Measurements from ENCODE around the gene GSS. TPM values are rescaled to one million over a fixed set of nuclear protein-coding genes. Genes with fewer than 3 reads are reported as not detected.
"Not testable (repeated sequence)": the region's sequence is repeated elsewhere in the genome, so short reads cannot be mapped to it uniquely, and the experiment has no call there.

The GSS gene
- total and polyA plus RNA-seq, 4 donors: 20.8 to 38.8 (median 35.4) TPM

DNA sequence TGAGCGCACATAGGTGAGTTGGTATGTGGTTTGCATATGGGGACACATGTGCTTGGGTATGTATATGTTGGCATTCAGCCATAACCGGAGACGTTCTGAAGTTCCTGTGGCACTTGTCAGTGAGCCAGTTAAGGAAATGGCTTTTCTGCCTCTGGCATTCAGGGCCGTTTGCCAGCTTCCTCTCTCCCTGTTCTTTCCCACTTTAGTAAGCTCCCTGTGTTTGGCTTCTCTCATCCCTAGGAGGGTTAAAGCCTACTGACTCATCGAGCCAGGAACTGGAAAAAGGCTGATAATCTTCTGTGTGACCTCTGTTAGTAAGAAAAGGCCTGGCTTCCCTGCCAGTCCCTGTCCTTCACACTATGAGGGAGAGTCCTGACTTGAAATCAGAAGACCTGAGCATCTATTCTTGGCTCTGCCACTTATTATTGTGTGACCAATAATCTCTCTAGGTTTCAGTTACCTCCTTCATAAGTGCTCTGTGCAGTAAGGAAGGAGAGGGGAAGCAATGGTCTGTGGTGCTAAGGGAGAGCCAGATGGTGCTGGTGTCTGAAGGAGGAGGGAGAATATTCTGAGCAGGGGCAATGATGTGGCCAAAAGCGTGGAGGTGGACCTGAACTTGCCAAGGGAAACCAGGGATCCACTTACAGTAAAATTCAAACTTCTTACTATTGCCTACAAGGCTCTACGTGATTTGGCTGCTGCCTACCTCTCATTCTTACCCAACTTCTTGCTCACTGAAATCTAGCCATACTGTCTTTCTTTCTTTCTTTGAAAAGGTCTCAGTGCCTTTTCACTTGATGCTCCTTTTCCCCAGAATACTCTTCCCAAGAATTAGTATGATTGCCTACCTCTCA is 47.8 kb downstream of the GSS start:
- 43% methylated on average over 7 of the region's 7 CpGs for WGBS
- DNase-seq (ENCODE audit: low spot score): no peak
- Histone ChIP-seq H3K9ac (ENCODE audit: low read depth in 1 of 2, low read length in 2 of 2) (no peak overlapping the region), H3K4me3 (ENCODE audit: low read depth in 1 of 3, low read length in 3 of 3) (no peak overlapping the region), H3K27ac (ENCODE audit: low read depth in 1 of 2, low read length in 2 of 2) (peak overlapping the region; percentile 36 to 39), H3K36me3 (ENCODE audit: control insufficient read depth in 4 of 4, insufficient read depth in 3 of 4, low read depth in 1 of 4, low read length in 3 of 4) (peaks cover 0 to 5% (median 0%) of the 10 kb centered on the region in 4 donors), H3K27me3 (ENCODE audit: control insufficient read depth in 4 of 4, insufficient read depth in 4 of 4, low read length in 3 of 4) (no peaks in the 10 kb centered on the region), H3K4me1 (ENCODE audit: control insufficient read depth in 4 of 4, insufficient read depth in 4 of 4, low read length in 3 of 4) (peaks cover under 1 to 12% (median 4%) of the 10 kb centered on the region in 4 donors), H3K9me3 (ENCODE audit: control insufficient read depth in 4 of 4, low read length in 3 of 4) (no peaks in the 10 kb centered on the region)
- TF ChIP-seq JUND (IDR thresholded peaks at IDR 0.05) (no peak), NR2F2 (IDR thresholded peaks at IDR 0.05) (peak; percentile 87)

GRCh38 chr20:34904202-34904621 is 51.4 kb downstream of the GSS start:
- no peak overlapping the region for H3K4me3 ChIP-seq (ENCODE audit: low read depth in 1 of 3, low read length in 3 of 3)
- no peaks in the 10 kb centered on the region for H3K27me3 ChIP-seq (ENCODE audit: control insufficient read depth in 4 of 4, insufficient read depth in 4 of 4, low read length in 3 of 4)
- H3K9ac ChIP-seq (ENCODE audit: low read depth in 1 of 2, low read length in 2 of 2): no peak overlapping the region
- peak overlapping the region in 1 of 2 donors; percentile 13 for H3K27ac ChIP-seq (ENCODE audit: low read depth in 1 of 2, low read length in 2 of 2)
- peaks cover 0 to 10% (median 2%) of the 10 kb centered on the region in 4 donors for H3K36me3 ChIP-seq (ENCODE audit: control insufficient read depth in 4 of 4, insufficient read depth in 3 of 4, low read depth in 1 of 4, low read length in 3 of 4)
- TF ChIP-seq NR2F2 (IDR thresholded peaks at IDR 0.05): peak; percentile 84
- peak in 1 of 2 donors; percentile 16 for TF ChIP-seq HNF4A (conservative IDR thresholded peaks at IDR 0.05)
- TF ChIP-seq RXRA (IDR thresholded peaks at IDR 0.05): peak in 1 of 2 donors; percentile 45
- no peak for TF ChIP-seq EGR1 (IDR thresholded peaks at IDR 0.05; ENCODE audit: low read depth in 2 of 2)
- no peaks in the 10 kb centered on the region for H3K9me3 ChIP-seq (ENCODE audit: control insufficient read depth in 4 of 4, low read length in 3 of 4)
- peaks cover 0 to 5% (median under 1%) of the 10 kb centered on the region in 4 donors for H3K4me1 ChIP-seq (ENCODE audit: control insufficient read depth in 4 of 4, insufficient read depth in 4 of 4, low read length in 3 of 4)
- WGBS: 35% methylated on average over 3 of the region's 3 CpGs
- DNase-seq (ENCODE audit: low spot score): no peak

GRCh38 chr20:34898731-34899130 is 56.9 kb downstream of the GSS start:
- H3K27ac ChIP-seq (ENCODE audit: low read depth in 1 of 2, low read length in 2 of 2); H3K9ac ChIP-seq (ENCODE audit: low read depth in 1 of 2, low read length in 2 of 2); H3K9me3 ChIP-seq (ENCODE audit: control insufficient read depth in 4 of 4, low read length in 3 of 4); DNase-seq (ENCODE audit: low spot score); H3K36me3 ChIP-seq (ENCODE audit: control insufficient read depth in 4 of 4, insufficient read depth in 3 of 4, low read depth in 1 of 4, low read length in 3 of 4); H3K27me3 ChIP-seq (ENCODE audit: control insufficient read depth in 4 of 4, insufficient read depth in 4 of 4, low read length in 3 of 4); H3K4me3 ChIP-seq (ENCODE audit: low read depth in 1 of 3, low read length in 3 of 3): not testable (repeated sequence)
- 95% methylated on average over 26 of the region's 26 CpGs for WGBS
- H3K4me1 ChIP-seq (ENCODE audit: control insufficient read depth in 4 of 4, insufficient read depth in 4 of 4, low read length in 3 of 4): peaks cover 2 to 19% (median 16%) of the 10 kb centered on the region in 4 donors

DNA sequence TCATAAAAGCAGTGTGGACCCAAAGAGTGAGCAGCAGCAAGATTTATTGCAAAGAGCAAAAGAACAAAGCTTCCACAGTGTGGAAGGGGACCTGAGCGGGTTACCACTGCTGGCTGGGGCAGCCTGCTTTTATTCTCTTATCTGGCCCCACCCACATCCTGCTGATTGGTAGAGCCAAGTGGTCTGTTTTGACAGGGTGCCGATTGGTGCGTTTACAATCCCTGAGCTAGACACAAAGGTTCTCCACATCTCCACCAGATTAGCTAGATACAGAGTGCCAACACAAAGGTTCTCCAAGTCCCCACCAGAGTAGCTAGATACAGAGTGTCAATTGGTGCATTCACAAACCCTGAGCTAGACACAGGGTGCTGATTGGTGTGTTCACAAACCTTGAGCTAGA is 57.5 kb downstream of the GSS start:
- not testable (repeated sequence) for DNase-seq (ENCODE audit: low spot score); H3K4me3 ChIP-seq (ENCODE audit: low read depth in 1 of 3, low read length in 3 of 3); H3K36me3 ChIP-seq (ENCODE audit: control insufficient read depth in 4 of 4, insufficient read depth in 3 of 4, low read depth in 1 of 4, low read length in 3 of 4); H3K27me3 ChIP-seq (ENCODE audit: control insufficient read depth in 4 of 4, insufficient read depth in 4 of 4, low read length in 3 of 4); H3K9me3 ChIP-seq (ENCODE audit: control insufficient read depth in 4 of 4, low read length in 3 of 4); H3K27ac ChIP-seq (ENCODE audit: low read depth in 1 of 2, low read length in 2 of 2); H3K9ac ChIP-seq (ENCODE audit: low read depth in 1 of 2, low read length in 2 of 2)
- H3K4me1 ChIP-seq (ENCODE audit: control insufficient read depth in 4 of 4, insufficient read depth in 4 of 4, low read length in 3 of 4): peaks cover 2 to 19% (median 16%) of the 10 kb centered on the region in 4 donors
- WGBS: 91% methylated on average over 3 of the region's 3 CpGs

DNA sequence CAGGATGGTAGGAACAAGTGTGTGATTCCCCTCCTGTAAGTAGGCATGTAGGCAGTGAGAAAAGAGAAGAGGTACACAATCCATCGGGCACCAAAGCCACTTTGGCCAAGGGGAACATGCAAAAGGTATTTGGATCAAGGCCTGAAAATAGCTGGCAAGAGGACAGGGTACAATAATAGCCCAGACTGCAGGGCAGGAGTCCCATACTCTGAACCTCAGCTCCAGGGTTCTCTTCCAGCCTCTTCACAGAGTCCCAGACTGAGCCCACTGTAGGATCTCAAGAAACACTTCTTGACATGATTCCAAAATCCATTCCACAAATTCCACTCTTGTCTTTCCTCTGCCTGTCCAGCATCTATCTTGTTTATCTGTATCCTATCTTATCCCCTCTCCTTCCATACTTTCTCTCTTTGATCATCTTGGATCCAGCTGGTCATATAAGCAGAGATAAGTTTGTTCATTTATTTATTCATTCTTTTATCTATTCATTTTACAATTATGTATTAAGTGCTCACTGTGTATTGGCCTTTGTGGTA is 59.5 kb downstream of the GSS start:
- Histone ChIP-seq H3K4me1 (ENCODE audit: control insufficient read depth in 4 of 4, insufficient read depth in 4 of 4, low read length in 3 of 4) (peaks cover 2 to 19% (median 16%) of the 10 kb centered on the region in 4 donors), H3K9me3 (ENCODE audit: control insufficient read depth in 4 of 4, low read length in 3 of 4) (no peaks in the 10 kb centered on the region), H3K4me3 (ENCODE audit: low read depth in 1 of 3, low read length in 3 of 3) (no peak overlapping the region), H3K27me3 (ENCODE audit: control insufficient read depth in 4 of 4, insufficient read depth in 4 of 4, low read length in 3 of 4) (no peaks in the 10 kb centered on the region), H3K9ac (ENCODE audit: low read depth in 1 of 2, low read length in 2 of 2) (no peak overlapping the region), H3K27ac (ENCODE audit: low read depth in 1 of 2, low read length in 2 of 2) (no peak overlapping the region), H3K36me3 (ENCODE audit: control insufficient read depth in 4 of 4, insufficient read depth in 3 of 4, low read depth in 1 of 4, low read length in 3 of 4) (peaks cover 0 to 3% (median 1%) of the 10 kb centered on the region in 4 donors)
- WGBS: 34% methylated on average over 1 of the region's 1 CpG
- no peak for DNase-seq (ENCODE audit: low spot score)
- TF ChIP-seq, protein P1, sequence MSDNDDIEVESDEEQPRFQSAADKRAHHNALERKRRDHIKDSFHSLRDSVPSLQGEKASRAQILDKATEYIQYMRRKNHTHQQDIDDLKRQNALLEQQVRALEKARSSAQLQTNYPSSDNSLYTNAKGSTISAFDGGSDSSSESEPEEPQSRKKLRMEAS (IDR thresholded peaks at IDR 0.05): no peak
- TF ChIP-seq TAF1 (conservative IDR thresholded peaks at IDR 0.05): no peak
- TF ChIP-seq HNF4G (IDR thresholded peaks at IDR 0.05): peak; percentile 80
- peak in 1 of 2 donors; percentile 49 for TF ChIP-seq JUND (IDR thresholded peaks at IDR 0.05)
- TF ChIP-seq, protein P2, sequence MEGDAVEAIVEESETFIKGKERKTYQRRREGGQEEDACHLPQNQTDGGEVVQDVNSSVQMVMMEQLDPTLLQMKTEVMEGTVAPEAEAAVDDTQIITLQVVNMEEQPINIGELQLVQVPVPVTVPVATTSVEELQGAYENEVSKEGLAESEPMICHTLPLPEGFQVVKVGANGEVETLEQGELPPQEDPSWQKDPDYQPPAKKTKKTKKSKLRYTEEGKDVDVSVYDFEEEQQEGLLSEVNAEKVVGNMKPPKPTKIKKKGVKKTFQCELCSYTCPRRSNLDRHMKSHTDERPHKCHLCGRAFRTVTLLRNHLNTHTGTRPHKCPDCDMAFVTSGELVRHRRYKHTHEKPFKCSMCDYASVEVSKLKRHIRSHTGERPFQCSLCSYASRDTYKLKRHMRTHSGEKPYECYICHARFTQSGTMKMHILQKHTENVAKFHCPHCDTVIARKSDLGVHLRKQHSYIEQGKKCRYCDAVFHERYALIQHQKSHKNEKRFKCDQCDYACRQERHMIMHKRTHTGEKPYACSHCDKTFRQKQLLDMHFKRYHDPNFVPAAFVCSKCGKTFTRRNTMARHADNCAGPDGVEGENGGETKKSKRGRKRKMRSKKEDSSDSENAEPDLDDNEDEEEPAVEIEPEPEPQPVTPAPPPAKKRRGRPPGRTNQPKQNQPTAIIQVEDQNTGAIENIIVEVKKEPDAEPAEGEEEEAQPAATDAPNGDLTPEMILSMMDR (IDR thresholded peaks at IDR 0.05; ENCODE audit: low read depth, low read length, missing input control): no peak
- no peak for TF ChIP-seq FOXA1 (IDR thresholded peaks at IDR 0.05)
- TF ChIP-seq FOXA2 (IDR thresholded peaks at IDR 0.05): no peak
- no peak for TF ChIP-seq EGR1 (IDR thresholded peaks at IDR 0.05; ENCODE audit: low read depth in 2 of 2)
- no peak for TF ChIP-seq YY1 (IDR thresholded peaks at IDR 0.05)
- TF ChIP-seq RXRA (IDR thresholded peaks at IDR 0.05): peak; percentile 56 to 64
- no peak for TF ChIP-seq ATF3 (IDR thresholded peaks at IDR 0.05)
- peak; percentile 32 for TF ChIP-seq SP1 (IDR thresholded peaks at IDR 0.05)
- no peak for TF ChIP-seq NR2F2 (IDR thresholded peaks at IDR 0.05)
